ENCODE data around the gene RB1. TPM values are rescaled to one million over a fixed set of nuclear protein-coding genes. Genes with fewer than 3 reads are reported as not detected.

The RB1 gene
- total RNA-seq, 2 donors from 2014 or later, result 42.1 to 43.7 TPM

DNA sequence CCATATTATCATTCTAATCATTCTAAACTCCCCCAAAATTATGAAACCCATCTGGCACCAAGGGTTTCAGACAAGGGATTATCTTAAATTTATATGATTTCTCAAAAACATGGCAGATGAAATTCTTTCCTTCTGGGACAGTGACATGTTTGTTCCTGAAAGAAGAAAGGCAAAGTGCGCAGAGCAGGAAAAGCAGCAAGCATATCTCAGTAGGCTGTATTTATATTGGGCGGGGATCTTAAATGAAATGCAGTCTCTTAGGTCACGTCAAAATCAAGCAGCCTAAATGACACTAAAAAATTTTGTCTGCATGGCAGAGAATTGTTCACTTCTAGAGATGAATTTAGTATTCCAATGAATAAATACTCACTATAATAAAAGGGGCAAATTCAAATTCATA is 180.0 kb downstream of the RB1 start:
- Histone ChIP-seq H3K36me3 (no peaks in the 10 kb centered on the region), H3K4me3 (no peak overlapping the region), H3K27ac (no peak overlapping the region), H3K27me3 (replicated peaks; ENCODE audit: insufficient read depth) (no peaks in the 10 kb centered on the region), H3K4me1 (replicated peaks) (no peaks in the 10 kb centered on the region), H3K9me3 (no peaks in the 10 kb centered on the region)
- TF ChIP-seq POLR2AphosphoS5 (IDR thresholded peaks at IDR 0.05) (no peak), POLR2A (IDR thresholded peaks at IDR 0.05) (no peak)
- TF ChIP-seq, protein P1, sequence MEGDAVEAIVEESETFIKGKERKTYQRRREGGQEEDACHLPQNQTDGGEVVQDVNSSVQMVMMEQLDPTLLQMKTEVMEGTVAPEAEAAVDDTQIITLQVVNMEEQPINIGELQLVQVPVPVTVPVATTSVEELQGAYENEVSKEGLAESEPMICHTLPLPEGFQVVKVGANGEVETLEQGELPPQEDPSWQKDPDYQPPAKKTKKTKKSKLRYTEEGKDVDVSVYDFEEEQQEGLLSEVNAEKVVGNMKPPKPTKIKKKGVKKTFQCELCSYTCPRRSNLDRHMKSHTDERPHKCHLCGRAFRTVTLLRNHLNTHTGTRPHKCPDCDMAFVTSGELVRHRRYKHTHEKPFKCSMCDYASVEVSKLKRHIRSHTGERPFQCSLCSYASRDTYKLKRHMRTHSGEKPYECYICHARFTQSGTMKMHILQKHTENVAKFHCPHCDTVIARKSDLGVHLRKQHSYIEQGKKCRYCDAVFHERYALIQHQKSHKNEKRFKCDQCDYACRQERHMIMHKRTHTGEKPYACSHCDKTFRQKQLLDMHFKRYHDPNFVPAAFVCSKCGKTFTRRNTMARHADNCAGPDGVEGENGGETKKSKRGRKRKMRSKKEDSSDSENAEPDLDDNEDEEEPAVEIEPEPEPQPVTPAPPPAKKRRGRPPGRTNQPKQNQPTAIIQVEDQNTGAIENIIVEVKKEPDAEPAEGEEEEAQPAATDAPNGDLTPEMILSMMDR (IDR thresholded peaks at IDR 0.05), result no peak
- no peak for DNase-seq (ENCODE audit: low spot score)
- 98% methylated on average over 3 of the region's 3 CpGs for WGBS
- intact Hi-C loops (cut with DNase I), result no loop called here

DNA sequence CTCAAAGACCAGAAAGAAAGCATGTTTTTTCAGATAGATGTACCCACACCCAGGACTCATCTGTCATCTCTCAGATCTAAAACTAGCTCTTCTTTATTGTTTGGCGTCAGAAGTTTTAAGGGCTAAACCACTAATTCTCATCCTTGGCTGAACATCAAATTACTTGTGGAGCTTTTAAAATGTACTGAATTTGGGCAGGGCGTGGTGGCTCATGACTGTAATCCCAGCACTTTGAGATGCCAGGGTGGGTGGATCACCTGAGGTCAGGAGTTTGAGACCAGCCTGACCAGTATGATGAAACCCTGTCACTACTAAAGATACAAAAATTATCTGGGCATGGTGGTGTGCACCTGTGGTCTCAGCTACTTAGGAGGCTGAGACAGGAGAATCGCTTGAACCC is 181.9 kb downstream of the RB1 start:
- intact Hi-C loops (cut with DNase I), result no loop called here
- Histone ChIP-seq H3K36me3 (no peaks in the 10 kb centered on the region), H3K4me1 (replicated peaks) (no peaks in the 10 kb centered on the region), H3K27ac (no peak overlapping the region), H3K9me3 (no peaks in the 10 kb centered on the region), H3K4me3 (no peak overlapping the region), H3K27me3 (replicated peaks; ENCODE audit: insufficient read depth) (no peaks in the 10 kb centered on the region)
- DNase-seq (ENCODE audit: low spot score), result no peak
- 74% methylated on average over 3 of the region's 3 CpGs for WGBS
- TF ChIP-seq POLR2AphosphoS5 (IDR thresholded peaks at IDR 0.05) (no peak), POLR2A (IDR thresholded peaks at IDR 0.05) (no peak)
- TF ChIP-seq, protein P1 (IDR thresholded peaks at IDR 0.05), result no peak

DNA sequence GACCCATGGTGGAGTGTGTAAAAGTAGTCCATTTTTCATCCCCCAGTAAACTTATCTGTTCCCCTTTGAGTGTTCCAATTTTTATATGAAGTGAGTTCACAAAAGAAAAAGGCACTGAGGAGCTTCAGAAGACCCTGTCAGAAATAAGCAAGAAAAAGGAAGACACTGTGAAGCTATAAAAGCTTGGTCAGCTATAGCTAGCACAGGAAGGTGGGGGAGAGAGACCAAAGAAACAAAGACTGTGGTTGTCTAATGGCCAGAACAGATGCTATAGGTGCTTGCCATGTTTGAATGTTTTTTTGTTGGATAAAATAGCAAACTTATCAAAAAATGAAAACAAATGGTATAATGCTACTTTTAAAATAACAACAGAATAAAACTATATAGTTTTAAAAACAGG is 182.8 kb downstream of the RB1 start:
- Histone ChIP-seq H3K36me3 (no peaks in the 10 kb centered on the region), H3K4me1 (replicated peaks) (no peaks in the 10 kb centered on the region), H3K4me3 (no peak overlapping the region), H3K27me3 (replicated peaks; ENCODE audit: insufficient read depth) (no peaks in the 10 kb centered on the region), H3K9me3 (no peaks in the 10 kb centered on the region), H3K27ac (no peak overlapping the region)
- TF ChIP-seq, protein P1 (IDR thresholded peaks at IDR 0.05), result no peak
- no peak for TF ChIP-seq POLR2AphosphoS5 (IDR thresholded peaks at IDR 0.05)
- no peak for TF ChIP-seq POLR2A (IDR thresholded peaks at IDR 0.05)
- intact Hi-C loops (cut with DNase I), result no loop called here
- no peak for DNase-seq (ENCODE audit: low spot score)

DNA sequence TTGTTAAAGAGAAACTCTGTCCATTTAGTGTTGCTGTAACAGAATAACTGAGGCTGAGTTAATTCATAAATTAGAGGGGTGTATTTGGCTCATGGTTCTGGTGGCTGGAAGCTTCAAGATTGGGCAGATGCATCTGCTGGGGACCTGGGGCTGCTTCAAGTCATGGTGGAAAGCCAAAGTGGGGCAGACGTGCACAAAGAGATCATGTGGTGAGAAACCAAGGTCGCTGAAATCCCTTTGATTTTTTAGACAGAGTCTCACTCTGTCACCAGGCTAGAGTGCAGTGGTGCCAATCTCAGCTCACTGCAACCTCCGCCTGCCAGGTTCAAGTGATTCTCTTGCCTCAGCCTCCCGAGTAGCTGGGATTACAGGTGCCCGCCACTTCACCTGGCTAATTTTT is 183.3 kb downstream of the RB1 start:
- Histone ChIP-seq H3K36me3 (no peaks in the 10 kb centered on the region), H3K9me3 (no peaks in the 10 kb centered on the region), H3K4me1 (replicated peaks) (no peaks in the 10 kb centered on the region), H3K27me3 (replicated peaks; ENCODE audit: insufficient read depth) (no peaks in the 10 kb centered on the region), H3K27ac (no peak overlapping the region), H3K4me3 (no peak overlapping the region)
- intact Hi-C loops (cut with DNase I), result no loop called here
- WGBS, result 92% methylated on average over 5 of the region's 5 CpGs
- TF ChIP-seq, protein P1 (IDR thresholded peaks at IDR 0.05), result no peak
- TF ChIP-seq POLR2AphosphoS5 (IDR thresholded peaks at IDR 0.05) (no peak), POLR2A (IDR thresholded peaks at IDR 0.05) (no peak)
- no peak for DNase-seq (ENCODE audit: low spot score)

DNA sequence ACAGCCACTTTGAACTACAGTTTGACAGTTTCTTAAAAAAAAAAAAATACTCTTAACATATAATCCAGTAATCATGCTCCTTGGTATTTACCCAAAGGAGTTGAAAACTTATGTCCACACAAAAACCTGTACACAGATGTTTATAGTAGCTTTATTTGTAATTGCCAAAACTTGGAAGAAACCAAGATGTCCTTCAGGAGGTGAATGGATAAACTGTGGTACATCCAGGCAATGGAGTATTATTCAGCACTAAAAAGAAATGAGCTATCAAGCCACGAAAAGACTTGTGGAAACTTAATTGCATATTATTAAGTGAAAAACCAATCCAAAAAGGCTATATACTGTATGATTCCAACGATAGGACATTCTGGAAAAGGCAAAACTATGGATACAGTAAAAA is 184.4 kb downstream of the RB1 start:
- Histone ChIP-seq H3K9me3 (no peaks in the 10 kb centered on the region), H3K4me1 (replicated peaks) (no peaks in the 10 kb centered on the region), H3K4me3 (no peak overlapping the region), H3K36me3 (no peaks in the 10 kb centered on the region), H3K27ac (no peak overlapping the region), H3K27me3 (replicated peaks; ENCODE audit: insufficient read depth) (no peaks in the 10 kb centered on the region)
- no peak for DNase-seq (ENCODE audit: low spot score)
- intact Hi-C loops (cut with DNase I), result no loop called here
- TF ChIP-seq POLR2A (IDR thresholded peaks at IDR 0.05) (no peak), POLR2AphosphoS5 (IDR thresholded peaks at IDR 0.05) (no peak)
- TF ChIP-seq, protein P1 (IDR thresholded peaks at IDR 0.05), result no peak
- WGBS, result 95% methylated on average over 2 of the region's 2 CpGs
